HepG2 (cell line): Measurements from ENCODE around the gene TRMT112. TPM values are rescaled to one million over a fixed set of nuclear protein-coding genes. Genes with fewer than 3 reads are reported as not detected.
A peak's percentile ranks its signal among the peaks of the same experiment; 100 is the strongest.

Source experiments
- FIP1L1 ChIP-seq: fragments of 200-400 bp; formaldehyde crosslinking; IDR thresholded peaks from 2 replicates; pipeline ENCODE4 v1.6.1; 2018; ENCODE audit warnings: low read depth, mild to moderate bottlenecking, low read length, moderate library complexity, borderline replicate concordance; ENCODE audit not compliant: insufficient read depth
- KLF6 ChIP-seq: IDR thresholded peaks from 2 replicates; pipeline ENCODE4 v1.8.0; 2016; ENCODE audit warnings: missing biosample characterization, missing genetic modification reagents
- RELA ChIP-seq: sonication (generic); formaldehyde crosslinking; IDR thresholded peaks from 2 replicates; pipeline ENCODE4 v1.4.0; 2020; ENCODE audit warnings: missing genetic modification reagents
- SP140L ChIP-seq: sonication (generic); formaldehyde crosslinking; IDR thresholded peaks from 2 replicates; pipeline ENCODE4 v1.4.0; 2020; ENCODE audit warnings: missing genetic modification reagents, borderline replicate concordance
- TOPORS ChIP-seq: sonication (generic); formaldehyde crosslinking; IDR thresholded peaks from 2 replicates; pipeline ENCODE4 v1.8.0; 2023; ENCODE audit warnings: mild to moderate bottlenecking, missing genetic modification reagents
- ZFP37 ChIP-seq: sonication (generic); formaldehyde crosslinking; IDR thresholded peaks from 2 replicates; pipeline ENCODE4 v1.4.0; 2020; ENCODE audit warnings: missing genetic modification reagents, borderline replicate concordance
- polyA plus RNA-seq, 8 experiments: library from polyadenylated mRNA; depleted of rRNA in 3 of 8; stranded (reverse) in 7 of 8; unstranded in 1 of 8; fragments of >200 nt; fragmentation: Illumina TruSeq in 4 of 8; extraction: Trizol in 4 of 8; gene quantifications; 2 replicates each; pipeline versions ENCODE4 v1.2.1 to v1.2.3, GENCODE V29; 2011 to 2016; ENCODE audit warnings: low read depth in 4 of 8, missing spikeins in 1 of 8, mixed read lengths in 1 of 8; ENCODE audit not compliant: insufficient read depth in 1 of 8
- total RNA-seq, 5 experiments: library from RNA; depleted of rRNA; stranded (reverse); fragments of >200 nt; fragmentation: Illumina TruSeq; extraction: Trizol; gene quantifications; 2 replicates each; pipeline ENCODE4 v1.2.3, GENCODE V29; 2016; ENCODE audit warnings: low read depth in 1 of 5
- TF ChIP-seq, protein P1 (sequence below): sonication (generic); formaldehyde crosslinking; IDR thresholded peaks from 2 replicates; pipeline ENCODE4 v1.5.1; 2020; ENCODE audit warnings: mild to moderate bottlenecking, missing genetic modification reagents, moderate library complexity
- TF ChIP-seq, protein P2 (sequence below): sonication (generic); formaldehyde crosslinking; IDR thresholded peaks from 2 replicates; pipeline ENCODE4 v1.4.0; 2020; ENCODE audit warnings: mild to moderate bottlenecking, missing genetic modification reagents
- TF ChIP-seq, protein P3 (sequence below): sonication (generic); formaldehyde crosslinking; conservative IDR thresholded peaks from 2 replicates; pipeline ENCODE4 v1.4.0; 2020; ENCODE audit warnings: missing genetic modification reagents
- TF ChIP-seq, protein P4 (sequence below): sonication (generic); formaldehyde crosslinking; IDR thresholded peaks from 2 replicates; pipeline ENCODE4 v1.4.0; 2020; ENCODE audit warnings: mild to moderate bottlenecking, missing genetic modification reagents
- TF ChIP-seq, protein P5 (sequence below): sonication (generic); formaldehyde crosslinking; IDR thresholded peaks from 2 replicates; pipeline ENCODE4 v1.4.0; 2020; ENCODE audit warnings: missing genetic modification reagents, borderline replicate concordance
- TF ChIP-seq, protein P6 (sequence below): sonication (generic); formaldehyde crosslinking; IDR thresholded peaks from 2 replicates; pipeline ENCODE4 v1.9.0; 2022; ENCODE audit warnings: missing genetic modification reagents, mild to moderate bottlenecking, borderline replicate concordance
- TF ChIP-seq, protein P7 (sequence below): sonication (generic); formaldehyde crosslinking; IDR thresholded peaks from 2 replicates; pipeline ENCODE4 v1.5.1; 2020; ENCODE audit warnings: missing genetic modification reagents, mild to moderate bottlenecking, borderline replicate concordance

Gene TRMT112
- total and polyA plus RNA-seq, 2 of the 13 experiments (the other 11 are each of a cell fraction or from before 2014, with no cell fraction given), result 186 to 409 TPM

DNA sequence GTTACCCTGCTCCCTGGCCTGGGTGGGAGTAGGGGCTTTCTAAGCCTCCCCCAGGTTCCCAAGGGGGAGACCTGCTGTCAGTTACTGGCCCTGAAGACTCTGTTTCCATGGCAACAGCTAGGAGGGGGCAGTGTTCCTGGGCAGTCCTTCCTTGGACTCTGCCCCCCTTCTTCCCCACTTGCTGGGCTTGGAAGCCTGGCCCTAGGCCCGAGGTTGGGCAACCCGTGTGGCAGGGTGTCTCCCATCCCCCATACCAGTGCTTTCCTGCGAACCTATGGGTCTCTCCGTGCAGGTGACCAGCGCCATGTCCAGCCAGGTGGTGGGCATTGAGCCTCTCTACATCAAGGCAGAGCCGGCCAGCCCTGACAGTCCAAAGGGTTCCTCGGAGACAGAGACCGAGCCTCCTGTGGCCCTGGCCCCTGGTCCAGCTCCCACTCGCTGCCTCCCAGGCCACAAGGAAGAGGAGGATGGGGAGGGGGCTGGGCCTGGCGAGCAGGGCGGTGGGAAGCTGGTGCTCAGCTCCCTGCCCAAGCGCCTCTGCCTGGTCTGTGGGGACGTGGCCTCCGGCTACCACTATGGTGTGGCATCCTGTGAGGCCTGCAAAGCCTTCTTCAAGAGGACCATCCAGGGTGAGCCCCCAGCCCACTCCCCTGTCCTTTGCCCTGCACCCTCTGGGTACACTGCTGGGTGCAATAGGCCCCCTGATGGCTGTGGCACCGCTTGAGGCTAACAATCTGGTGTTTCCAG, 10.3 kb downstream of the TRMT112 start (continued):
- TF ChIP-seq, protein P1, sequence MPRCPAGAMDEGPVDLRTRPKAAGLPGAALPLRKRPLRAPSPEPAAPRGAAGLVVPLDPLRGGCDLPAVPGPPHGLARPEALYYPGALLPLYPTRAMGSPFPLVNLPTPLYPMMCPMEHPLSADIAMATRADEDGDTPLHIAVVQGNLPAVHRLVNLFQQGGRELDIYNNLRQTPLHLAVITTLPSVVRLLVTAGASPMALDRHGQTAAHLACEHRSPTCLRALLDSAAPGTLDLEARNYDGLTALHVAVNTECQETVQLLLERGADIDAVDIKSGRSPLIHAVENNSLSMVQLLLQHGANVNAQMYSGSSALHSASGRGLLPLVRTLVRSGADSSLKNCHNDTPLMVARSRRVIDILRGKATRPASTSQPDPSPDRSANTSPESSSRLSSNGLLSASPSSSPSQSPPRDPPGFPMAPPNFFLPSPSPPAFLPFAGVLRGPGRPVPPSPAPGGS (CRISPR knock-in tag), result no peak
- TF ChIP-seq, protein P2, sequence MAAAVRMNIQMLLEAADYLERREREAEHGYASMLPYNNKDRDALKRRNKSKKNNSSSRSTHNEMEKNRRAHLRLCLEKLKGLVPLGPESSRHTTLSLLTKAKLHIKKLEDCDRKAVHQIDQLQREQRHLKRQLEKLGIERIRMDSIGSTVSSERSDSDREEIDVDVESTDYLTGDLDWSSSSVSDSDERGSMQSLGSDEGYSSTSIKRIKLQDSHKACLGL (CRISPR knock-in tag), result 0 out of 2 replicates have a peak, but pooled peaks have one; percentile 25
- TF ChIP-seq, protein P3, sequence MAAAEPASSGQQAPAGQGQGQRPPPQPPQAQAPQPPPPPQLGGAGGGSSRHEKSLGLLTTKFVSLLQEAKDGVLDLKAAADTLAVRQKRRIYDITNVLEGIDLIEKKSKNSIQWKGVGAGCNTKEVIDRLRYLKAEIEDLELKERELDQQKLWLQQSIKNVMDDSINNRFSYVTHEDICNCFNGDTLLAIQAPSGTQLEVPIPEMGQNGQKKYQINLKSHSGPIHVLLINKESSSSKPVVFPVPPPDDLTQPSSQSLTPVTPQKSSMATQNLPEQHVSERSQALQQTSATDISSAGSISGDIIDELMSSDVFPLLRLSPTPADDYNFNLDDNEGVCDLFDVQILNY (CRISPR knock-in tag), result no peak
- TF ChIP-seq RELA (CRISPR knock-in tag) (no peak), SP140L (CRISPR knock-in tag) (no peak), TOPORS (CRISPR knock-in tag) (no peak), FIP1L1 (no peak), ZFP37 (no peak), KLF6 (CRISPR knock-in tag) (no peak)
- TF ChIP-seq, protein P4, sequence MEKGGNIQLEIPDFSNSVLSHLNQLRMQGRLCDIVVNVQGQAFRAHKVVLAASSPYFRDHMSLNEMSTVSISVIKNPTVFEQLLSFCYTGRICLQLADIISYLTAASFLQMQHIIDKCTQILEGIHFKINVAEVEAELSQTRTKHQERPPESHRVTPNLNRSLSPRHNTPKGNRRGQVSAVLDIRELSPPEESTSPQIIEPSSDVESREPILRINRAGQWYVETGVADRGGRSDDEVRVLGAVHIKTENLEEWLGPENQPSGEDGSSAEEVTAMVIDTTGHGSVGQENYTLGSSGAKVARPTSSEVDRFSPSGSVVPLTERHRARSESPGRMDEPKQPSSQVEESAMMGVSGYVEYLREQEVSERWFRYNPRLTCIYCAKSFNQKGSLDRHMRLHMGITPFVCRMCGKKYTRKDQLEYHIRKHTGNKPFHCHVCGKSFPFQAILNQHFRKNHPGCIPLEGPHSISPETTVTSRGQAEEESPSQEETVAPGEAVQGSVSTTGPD, result no peak
- TF ChIP-seq, protein P5, sequence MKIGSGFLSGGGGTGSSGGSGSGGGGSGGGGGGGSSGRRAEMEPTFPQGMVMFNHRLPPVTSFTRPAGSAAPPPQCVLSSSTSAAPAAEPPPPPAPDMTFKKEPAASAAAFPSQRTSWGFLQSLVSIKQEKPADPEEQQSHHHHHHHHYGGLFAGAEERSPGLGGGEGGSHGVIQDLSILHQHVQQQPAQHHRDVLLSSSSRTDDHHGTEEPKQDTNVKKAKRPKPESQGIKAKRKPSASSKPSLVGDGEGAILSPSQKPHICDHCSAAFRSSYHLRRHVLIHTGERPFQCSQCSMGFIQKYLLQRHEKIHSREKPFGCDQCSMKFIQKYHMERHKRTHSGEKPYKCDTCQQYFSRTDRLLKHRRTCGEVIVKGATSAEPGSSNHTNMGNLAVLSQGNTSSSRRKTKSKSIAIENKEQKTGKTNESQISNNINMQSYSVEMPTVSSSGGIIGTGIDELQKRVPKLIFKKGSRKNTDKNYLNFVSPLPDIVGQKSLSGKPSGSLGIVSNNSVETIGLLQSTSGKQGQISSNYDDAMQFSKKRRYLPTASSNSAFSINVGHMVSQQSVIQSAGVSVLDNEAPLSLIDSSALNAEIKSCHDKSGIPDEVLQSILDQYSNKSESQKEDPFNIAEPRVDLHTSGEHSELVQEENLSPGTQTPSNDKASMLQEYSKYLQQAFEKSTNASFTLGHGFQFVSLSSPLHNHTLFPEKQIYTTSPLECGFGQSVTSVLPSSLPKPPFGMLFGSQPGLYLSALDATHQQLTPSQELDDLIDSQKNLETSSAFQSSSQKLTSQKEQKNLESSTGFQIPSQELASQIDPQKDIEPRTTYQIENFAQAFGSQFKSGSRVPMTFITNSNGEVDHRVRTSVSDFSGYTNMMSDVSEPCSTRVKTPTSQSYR (CRISPR knock-in tag), result peak; percentile 97
- TF ChIP-seq, protein P6, sequence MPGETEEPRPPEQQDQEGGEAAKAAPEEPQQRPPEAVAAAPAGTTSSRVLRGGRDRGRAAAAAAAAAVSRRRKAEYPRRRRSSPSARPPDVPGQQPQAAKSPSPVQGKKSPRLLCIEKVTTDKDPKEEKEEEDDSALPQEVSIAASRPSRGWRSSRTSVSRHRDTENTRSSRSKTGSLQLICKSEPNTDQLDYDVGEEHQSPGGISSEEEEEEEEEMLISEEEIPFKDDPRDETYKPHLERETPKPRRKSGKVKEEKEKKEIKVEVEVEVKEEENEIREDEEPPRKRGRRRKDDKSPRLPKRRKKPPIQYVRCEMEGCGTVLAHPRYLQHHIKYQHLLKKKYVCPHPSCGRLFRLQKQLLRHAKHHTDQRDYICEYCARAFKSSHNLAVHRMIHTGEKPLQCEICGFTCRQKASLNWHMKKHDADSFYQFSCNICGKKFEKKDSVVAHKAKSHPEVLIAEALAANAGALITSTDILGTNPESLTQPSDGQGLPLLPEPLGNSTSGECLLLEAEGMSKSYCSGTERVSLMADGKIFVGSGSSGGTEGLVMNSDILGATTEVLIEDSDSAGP (CRISPR knock-in tag), result no peak
- TF ChIP-seq, protein P7, sequence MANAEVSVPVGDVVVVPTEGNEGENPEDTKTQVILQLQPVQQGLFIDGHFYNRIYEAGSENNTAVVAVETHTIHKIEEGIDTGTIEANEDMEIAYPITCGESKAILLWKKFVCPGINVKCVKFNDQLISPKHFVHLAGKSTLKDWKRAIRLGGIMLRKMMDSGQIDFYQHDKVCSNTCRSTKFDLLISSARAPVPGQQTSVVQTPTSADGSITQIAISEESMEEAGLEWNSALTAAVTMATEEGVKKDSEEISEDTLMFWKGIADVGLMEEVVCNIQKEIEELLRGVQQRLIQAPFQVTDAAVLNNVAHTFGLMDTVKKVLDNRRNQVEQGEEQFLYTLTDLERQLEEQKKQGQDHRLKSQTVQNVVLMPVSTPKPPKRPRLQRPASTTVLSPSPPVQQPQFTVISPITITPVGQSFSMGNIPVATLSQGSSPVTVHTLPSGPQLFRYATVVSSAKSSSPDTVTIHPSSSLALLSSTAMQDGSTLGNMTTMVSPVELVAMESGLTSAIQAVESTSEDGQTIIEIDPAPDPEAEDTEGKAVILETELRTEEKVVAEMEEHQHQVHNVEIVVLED (CRISPR knock-in tag), result no peak
